Hepatocyte (in vitro differentiated cells): Measurements from ENCODE around the gene PDZD8. TPM values are rescaled to one million over a fixed set of nuclear protein-coding genes. Genes with fewer than 3 reads are reported as not detected.
A peak's percentile ranks its signal among the peaks of the same experiment; 100 is the strongest.

Experiments used
- DNase-seq: peaks from one replicate; pipeline ENCODE4 v3.0.0-alpha.2; 2016; ENCODE audit warnings: low spot score
- H2AFZ ChIP-seq: fragments of 200-600 bp; sonication (generic); 2 replicates; pipeline ENCODE4 v1.6.0; 2016; ENCODE audit warnings: antibody characterized with exemption, mild to moderate bottlenecking
- H3K27ac ChIP-seq: fragments of 200-600 bp; sonication (generic); 2 replicates; pipeline ENCODE4 v1.5.1; 2016; ENCODE audit warnings: mild to moderate bottlenecking
- H3K27me3 ChIP-seq: fragments of 200-600 bp; sonication (generic); 2 replicates; pipeline ENCODE4 v1.6.1; 2016
- H3K36me3 ChIP-seq: fragments of 200-600 bp; sonication (generic); replicated peaks from 2 replicates; pipeline ENCODE4 v1.5.1; 2016; ENCODE audit warnings: low read depth; ENCODE audit not compliant: insufficient read depth
- H3K4me1 ChIP-seq: fragments of 200-600 bp; sonication (generic); 2 replicates; pipeline ENCODE4 v1.5.1; 2016; ENCODE audit warnings: mild to moderate bottlenecking, moderate library complexity; ENCODE audit not compliant: insufficient read depth
- H3K4me2 ChIP-seq: fragments of 200-600 bp; sonication (generic); 2 replicates; pipeline ENCODE4 v1.6.0; 2016
- H3K4me3 ChIP-seq: fragments of 200-600 bp; sonication (generic); 2 replicates; pipeline ENCODE4 v1.5.1; 2016; ENCODE audit warnings: mild to moderate bottlenecking
- H3K79me2 ChIP-seq: fragments of 200-600 bp; sonication (generic); 2 replicates; pipeline ENCODE4 v1.6.0; 2017; ENCODE audit warnings: mild to moderate bottlenecking
- H3K9me2 ChIP-seq: fragments of 200-600 bp; sonication (generic); replicated peaks from 2 replicates; pipeline ENCODE4 v1.6.0; 2017; ENCODE audit warnings: mild to moderate bottlenecking; ENCODE audit not compliant: insufficient read depth
- H3K9me3 ChIP-seq: fragments of 200-600 bp; sonication (generic); 2 replicates; pipeline ENCODE4 v1.5.1; 2016; ENCODE audit warnings: low read depth, mild to moderate bottlenecking
- H4K20me1 ChIP-seq: fragments of 200-600 bp; sonication (generic); 2 replicates; pipeline ENCODE4 v1.6.0; 2016; ENCODE audit warnings: mild to moderate bottlenecking; ENCODE audit not compliant: insufficient read depth, poor library complexity, severe bottlenecking
- EZH2 ChIP-seq: fragments of 200-600 bp; sonication (generic); IDR thresholded peaks from 2 replicates; pipeline ENCODE4 v1.6.1; 2016; ENCODE audit warnings: antibody characterized with exemption, mild to moderate bottlenecking, borderline replicate concordance
- EZH2phosphoT487 ChIP-seq: fragments of 200-600 bp; sonication (generic); IDR thresholded peaks from one replicate; pipeline ENCODE4 v1.6.1; 2018; ENCODE audit warnings: antibody characterized with exemption, mild to moderate bottlenecking, low read depth, moderate library complexity; ENCODE audit not compliant: unreplicated experiment, severe bottlenecking
- WGBS: methylation state at CpG from one replicate; pipeline ENCODE4 v1.1.6; 2016; ENCODE audit warnings: low lambda C conversion rate; ENCODE audit errors: missing lambda C conversion rate; 5-methylcytosine and 5-hydroxymethylcytosine counted together
- polyA plus RNA-seq: library from polyadenylated mRNA; unstranded; fragments of >200 nt; fragmentation: Nextera tagmentation; extraction: Ambion mirVana; gene quantifications from 2 replicates; pipeline ENCODE4 v1.2.1, GENCODE V29; 2016
- total RNA-seq: library from RNA; depleted of rRNA; stranded (reverse); fragments of >200 nt; gene quantifications from 2 replicates; pipeline ENCODE4 v1.2.3, GENCODE V29; 2014
- TF ChIP-seq, protein P1 (sequence below): fragments of 200-600 bp; sonication (generic); IDR thresholded peaks from 2 replicates; pipeline ENCODE4 v1.5.1; 2016; ENCODE audit warnings: antibody characterized with exemption, mild to moderate bottlenecking; ENCODE audit not compliant: poor library complexity

Gene PDZD8
- total and polyA plus RNA-seq, 2 experiments from 2014 or later: 12.9 to 77.2 TPM

- no peaks in the 10 kb centered on the region for H3K36me3 ChIP-seq
- H4K20me1 ChIP-seq: no peaks in the 10 kb centered on the region
- DNase-seq: no peak
- no peaks in the 10 kb centered on the region for H3K79me2 ChIP-seq
- H3K4me1 ChIP-seq: no peaks in the 10 kb centered on the region
- H3K27me3 ChIP-seq: no peaks in the 10 kb centered on the region
- no peak overlapping the region for H3K4me3 ChIP-seq
- H3K9me3 ChIP-seq: no peaks in the 10 kb centered on the region
- no peak overlapping the region for H3K4me2 ChIP-seq
- H2AFZ ChIP-seq: no peak overlapping the region
- no peaks in the 10 kb centered on the region for H3K9me2 ChIP-seq
- TF ChIP-seq EZH2: no peak
- TF ChIP-seq, protein P1, sequence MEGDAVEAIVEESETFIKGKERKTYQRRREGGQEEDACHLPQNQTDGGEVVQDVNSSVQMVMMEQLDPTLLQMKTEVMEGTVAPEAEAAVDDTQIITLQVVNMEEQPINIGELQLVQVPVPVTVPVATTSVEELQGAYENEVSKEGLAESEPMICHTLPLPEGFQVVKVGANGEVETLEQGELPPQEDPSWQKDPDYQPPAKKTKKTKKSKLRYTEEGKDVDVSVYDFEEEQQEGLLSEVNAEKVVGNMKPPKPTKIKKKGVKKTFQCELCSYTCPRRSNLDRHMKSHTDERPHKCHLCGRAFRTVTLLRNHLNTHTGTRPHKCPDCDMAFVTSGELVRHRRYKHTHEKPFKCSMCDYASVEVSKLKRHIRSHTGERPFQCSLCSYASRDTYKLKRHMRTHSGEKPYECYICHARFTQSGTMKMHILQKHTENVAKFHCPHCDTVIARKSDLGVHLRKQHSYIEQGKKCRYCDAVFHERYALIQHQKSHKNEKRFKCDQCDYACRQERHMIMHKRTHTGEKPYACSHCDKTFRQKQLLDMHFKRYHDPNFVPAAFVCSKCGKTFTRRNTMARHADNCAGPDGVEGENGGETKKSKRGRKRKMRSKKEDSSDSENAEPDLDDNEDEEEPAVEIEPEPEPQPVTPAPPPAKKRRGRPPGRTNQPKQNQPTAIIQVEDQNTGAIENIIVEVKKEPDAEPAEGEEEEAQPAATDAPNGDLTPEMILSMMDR: no peak
- no peak for TF ChIP-seq EZH2phosphoT487
- WGBS: 92% methylated on average over 6 of the region's 6 CpGs
- no peak overlapping the region for H3K27ac ChIP-seq
Measured at GRCh38 chr10:117399341-117400196, 24.3 kb upstream of the PDZD8 start.

DNA sequence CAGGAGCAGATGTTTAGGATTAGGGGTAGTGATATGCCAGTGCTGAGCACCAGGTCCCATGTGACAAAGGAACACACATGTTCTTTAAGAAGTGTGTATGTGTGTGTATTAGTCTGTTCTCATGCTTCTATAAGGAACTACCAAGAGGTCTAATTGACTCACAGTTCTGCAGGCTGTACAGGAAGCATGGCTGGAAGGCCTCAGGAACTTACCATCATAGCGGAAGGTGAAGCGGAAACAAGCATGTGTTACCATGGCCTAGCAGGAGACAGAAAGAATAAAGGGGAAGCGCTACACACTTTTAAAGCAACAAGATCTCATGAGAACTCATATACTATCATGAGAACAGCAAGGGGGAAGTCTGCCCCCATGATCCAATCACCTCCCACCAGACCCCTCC is 22.8 kb upstream of the PDZD8 start:
- H3K27ac ChIP-seq: no peak overlapping the region
- no peak for DNase-seq

DNA sequence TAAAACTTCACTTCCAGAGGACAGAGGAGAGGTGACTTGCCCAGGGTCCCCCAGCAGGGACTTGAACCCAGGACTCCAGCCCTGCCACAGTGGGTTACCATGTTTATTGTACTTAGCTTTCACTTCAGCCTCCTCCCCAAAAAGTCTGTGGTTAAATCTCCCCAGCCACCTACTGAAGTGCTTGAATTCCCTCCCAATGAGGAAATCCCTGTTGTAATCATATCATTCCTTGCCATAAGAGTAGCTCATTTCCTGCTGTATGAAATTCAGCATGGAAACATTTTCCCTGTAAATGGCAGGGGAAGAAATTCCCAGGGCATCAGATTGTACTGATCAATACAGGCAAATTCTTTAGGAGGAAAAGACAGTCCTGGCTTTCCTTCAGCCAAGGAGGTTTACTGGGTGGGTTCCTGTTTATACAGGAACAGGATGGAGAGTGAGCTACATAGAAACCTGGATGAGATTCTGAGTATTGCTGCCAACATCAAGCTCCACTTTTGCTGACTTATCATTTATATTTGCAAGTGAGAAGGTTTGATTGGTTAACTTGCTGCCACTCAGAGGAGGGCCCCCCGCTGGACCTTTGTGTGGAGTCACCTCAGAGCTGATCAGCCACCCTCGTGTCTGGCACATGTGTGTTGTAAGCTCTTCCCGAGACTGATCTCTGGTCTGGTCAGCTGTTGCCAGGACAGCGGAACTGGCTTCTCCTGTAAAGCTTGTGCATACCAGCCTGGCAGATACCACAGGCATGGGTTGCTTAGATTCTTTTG is 16.4 kb upstream of the PDZD8 start:
- H3K9me2 ChIP-seq: no peaks in the 10 kb centered on the region
- no peaks in the 10 kb centered on the region for H3K79me2 ChIP-seq
- 46% methylated on average over 4 of the region's 4 CpGs for WGBS
- H2AFZ ChIP-seq: no peak overlapping the region
- H3K4me1 ChIP-seq: no peaks in the 10 kb centered on the region
- H3K27me3 ChIP-seq: peaks cover 7% of the 10 kb centered on the region
- no peak overlapping the region for H3K4me2 ChIP-seq
- no peaks in the 10 kb centered on the region for H3K9me3 ChIP-seq
- H3K36me3 ChIP-seq: no peaks in the 10 kb centered on the region
- H3K4me3 ChIP-seq: no peak overlapping the region
- DNase-seq: peak; percentile 53
- no peak for TF ChIP-seq EZH2phosphoT487
- no peak for TF ChIP-seq EZH2
- TF ChIP-seq, protein P1: no peak
- peak overlapping the region; percentile 30 for H3K27ac ChIP-seq
- no peaks in the 10 kb centered on the region for H4K20me1 ChIP-seq

More for the DNA sequence above, 22.8 kb upstream of the PDZD8 start:
- no peak overlapping the region for H2AFZ ChIP-seq
- no peaks in the 10 kb centered on the region for H4K20me1 ChIP-seq
- H3K4me1 ChIP-seq: no peaks in the 10 kb centered on the region
- H3K36me3 ChIP-seq: no peaks in the 10 kb centered on the region
- no peaks in the 10 kb centered on the region for H3K79me2 ChIP-seq
- no peak for TF ChIP-seq EZH2phosphoT487
- TF ChIP-seq EZH2: no peak
- TF ChIP-seq, protein P1: no peak
- no peak overlapping the region for H3K4me3 ChIP-seq
- no peak overlapping the region for H3K4me2 ChIP-seq
- 98% methylated on average over 3 of the region's 3 CpGs for WGBS
- H3K9me3 ChIP-seq: no peaks in the 10 kb centered on the region
- H3K27me3 ChIP-seq: no peaks in the 10 kb centered on the region
- H3K9me2 ChIP-seq: no peaks in the 10 kb centered on the region
